HG03025 (cell line): ENCODE measurements around the gene TIMM29.
"Not testable (repeated sequence)": the region's sequence is repeated elsewhere in the genome, so short reads cannot be mapped to it uniquely, and the experiment has no call there.

Experiments used
- ATAC-seq: cut with Tn5 transposase; IDR thresholded peaks from one replicate; pipeline ENCODE4 v1.9.1; 2021; ENCODE audit warnings: mild to moderate bottlenecking, moderate library complexity; ENCODE audit not compliant: unreplicated experiment, low FRiP score

Gene TIMM29

GRCh38 chr19:10935371-10936059 lies 6.9 kb downstream of the TIMM29 start:
- ATAC-seq = no peak

GRCh38 chr19:10936661-10937084 lies 8.1 kb downstream of the TIMM29 start:
- ATAC-seq = no peak

- ATAC-seq = not testable (repeated sequence)
These were observed 13.0 kb downstream of the TIMM29 start for GRCh38 chr19:10941649-10942048.

- ATAC-seq = not testable (repeated sequence)
These were observed 14.8 kb downstream of the TIMM29 start for GRCh38 chr19:10943412-10943811.

GRCh38 chr19:10945264-10945663 lies 16.7 kb downstream of the TIMM29 start:
- ATAC-seq = no peak

- ATAC-seq = no peak
These were observed 18.5 kb downstream of the TIMM29 start for GRCh38 chr19:10946958-10947657.

- no peak for ATAC-seq
These were observed 24.2 kb downstream of the TIMM29 start for GRCh38 chr19:10952809-10953208.

- not testable (repeated sequence) for ATAC-seq
These were observed 30.8 kb downstream of the TIMM29 start for GRCh38 chr19:10959277-10959968.

GRCh38 chr19:10960314-10961072 lies 31.9 kb downstream of the TIMM29 start, which contains the start of gene SMARCA4:
TSS of gene SMARCA4 (plus strand) at chr19:10961030. CDS start at chr19:10984152, 23,122 bp downstream.
- ATAC-seq = peak; percentile 82

GRCh38 chr19:10961073-10961860 lies 32.7 kb downstream of the TIMM29 start:
- ATAC-seq = peak; percentile 34

GRCh38 chr19:10962863-10963262 lies 34.3 kb downstream of the TIMM29 start:
- no peak for ATAC-seq

- no peak for ATAC-seq
These were observed 35.3 kb downstream of the TIMM29 start for GRCh38 chr19:10963865-10964264.

- no peak for ATAC-seq
These were observed 36.3 kb downstream of the TIMM29 start for GRCh38 chr19:10964903-10965302.

GRCh38 chr19:10965398-10965797 lies 36.8 kb downstream of the TIMM29 start:
- ATAC-seq = no peak

- ATAC-seq = no peak
These were observed 38.2 kb downstream of the TIMM29 start for GRCh38 chr19:10966809-10967208.

GRCh38 chr19:10968527-10969135 lies 40.0 kb downstream of the TIMM29 start:
- ATAC-seq = no peak

- ATAC-seq = no peak
These were observed 42.6 kb downstream of the TIMM29 start for GRCh38 chr19:10971107-10971726.

- no peak for ATAC-seq
These were observed 46.9 kb downstream of the TIMM29 start for GRCh38 chr19:10975374-10976130.
